GM19035 (cell line): ENCODE results near the gene MTRF1.
"Not testable (repeated sequence)": the region's sequence is repeated elsewhere in the genome, so short reads cannot be mapped to it uniquely, and the experiment has no call there.

Source experiments
- ATAC-seq: cut with Tn5 transposase; IDR thresholded peaks from one replicate; pipeline ENCODE4 v1.9.1; 2021; ENCODE audit not compliant: unreplicated experiment

MTRF1 gene

GRCh38 chr13:41282129-41282571 lies 18.8 kb upstream of the MTRF1 start:
- no peak for ATAC-seq

GRCh38 chr13:41279156-41279555 lies 15.8 kb upstream of the MTRF1 start:
- ATAC-seq, result not testable (repeated sequence)

- ATAC-seq, result no peak
These were observed 13.4 kb upstream of the MTRF1 start for GRCh38 chr13:41276824-41277223.

- no peak for ATAC-seq
These were observed 11.5 kb upstream of the MTRF1 start for GRCh38 chr13:41274881-41275280.

- no peak for ATAC-seq
These were observed 10.6 kb upstream of the MTRF1 start for GRCh38 chr13:41273831-41274441.

GRCh38 chr13:41271456-41272285 lies 8.3 kb upstream of the MTRF1 start:
- ATAC-seq, result no peak

- ATAC-seq, result no peak
These were observed 5.4 kb upstream of the MTRF1 start for GRCh38 chr13:41268764-41269163.

- no peak for ATAC-seq
These were observed 3.7 kb upstream of the MTRF1 start for GRCh38 chr13:41267106-41267505.

GRCh38 chr13:41259875-41260501 lies 3.4 kb downstream of the MTRF1 start:
- ATAC-seq, result no peak

- no peak for ATAC-seq
These were observed 5.8 kb downstream of the MTRF1 start for GRCh38 chr13:41257535-41257934.

- no peak for ATAC-seq
These were observed 8.5 kb downstream of the MTRF1 start for GRCh38 chr13:41254902-41255301.

- no peak for ATAC-seq
These were observed 12.4 kb downstream of the MTRF1 start for GRCh38 chr13:41250993-41251392.

GRCh38 chr13:41246969-41247680 lies 16.3 kb downstream of the MTRF1 start:
- ATAC-seq, result no peak

GRCh38 chr13:41244556-41244955 lies 18.8 kb downstream of the MTRF1 start:
- no peak for ATAC-seq

GRCh38 chr13:41241626-41242025 lies 21.8 kb downstream of the MTRF1 start:
- no peak for ATAC-seq

GRCh38 chr13:41236369-41236768 lies 27.0 kb downstream of the MTRF1 start:
- ATAC-seq, result no peak

- no peak for ATAC-seq
These were observed 30.5 kb downstream of the MTRF1 start for GRCh38 chr13:41232578-41233480.

GRCh38 chr13:41231786-41232185 lies 31.6 kb downstream of the MTRF1 start:
- no peak for ATAC-seq

- no peak for ATAC-seq
These were observed 32.2 kb downstream of the MTRF1 start for GRCh38 chr13:41231025-41231677.

- ATAC-seq, result no peak
These were observed 34.0 kb downstream of the MTRF1 start for GRCh38 chr13:41229356-41229755.
